Stimulated activated naive CD8-positive, alpha-beta T cell treated with anti-CD3 and anti-CD28 coated beads, Interleukin-15, Interleukin-2, amounts not matched to agents 100 U/mL and 50 U/mL, for 24 hours (primary cell): Measurements from ENCODE around the gene C16orf54.
"Not testable (repeated sequence)": the region's sequence is repeated elsewhere in the genome, so short reads cannot be mapped to it uniquely, and the experiment has no call there.

Experiments used
- ATAC-seq: fragments of 150-1000 bp; cut with Tn5 transposase; one replicate; pipeline ENCODE4 v1.10.0; 2021
- DNase-seq: peaks from one replicate; pipeline ENCODE4 v3.0.0; 2021

The C16orf54 gene

GRCh38 chr16:29740630-29741015 is 5.2 kb downstream of the C16orf54 start:
- not testable (repeated sequence) for ATAC-seq, DNase-seq

GRCh38 chr16:29739927-29740629 is 5.7 kb downstream of the C16orf54 start:
- not testable (repeated sequence) for DNase-seq, ATAC-seq

- ATAC-seq (peak; percentile 71), DNase-seq (no peak)
Measured at GRCh38 chr16:29738514-29738913, 7.3 kb downstream of the C16orf54 start.

GRCh38 chr16:29737713-29738112 is 8.1 kb downstream of the C16orf54 start:
- DNase-seq (no peak), ATAC-seq (no peak)

- DNase-seq (no peak), ATAC-seq (no peak)
Measured at GRCh38 chr16:29736764-29737163, 9.0 kb downstream of the C16orf54 start.

GRCh38 chr16:29736112-29736511 is 9.7 kb downstream of the C16orf54 start:
- ATAC-seq = no peak

GRCh38 chr16:29734786-29735185 is 11.0 kb downstream of the C16orf54 start:
- DNase-seq (no peak), ATAC-seq (no peak)

More at GRCh38 chr16:29736112-29736511, 9.7 kb downstream of the C16orf54 start:
- DNase-seq = no peak

GRCh38 chr16:29731768-29732601 is 13.8 kb downstream of the C16orf54 start:
- ATAC-seq (peak; percentile 89), DNase-seq (peak; percentile 81)

- no peak for ATAC-seq
- DNase-seq = no peak
Measured at GRCh38 chr16:29730649-29731048, 15.1 kb downstream of the C16orf54 start.

- DNase-seq (no peak), ATAC-seq (no peak)
Measured at GRCh38 chr16:29729116-29729521, 16.7 kb downstream of the C16orf54 start.

- DNase-seq = no peak
- ATAC-seq = no peak
Measured at GRCh38 chr16:29727452-29727851, 18.3 kb downstream of the C16orf54 start.

GRCh38 chr16:29726845-29727377 is 18.9 kb downstream of the C16orf54 start:
- ATAC-seq (no peak), DNase-seq (no peak)

GRCh38 chr16:29721167-29721879 is 24.5 kb downstream of the C16orf54 start:
- ATAC-seq = not testable (repeated sequence)
- DNase-seq = peak; percentile 60

- no peak for DNase-seq
- ATAC-seq = no peak
Measured at GRCh38 chr16:29720703-29721102, 25.1 kb downstream of the C16orf54 start.

GRCh38 chr16:29719063-29719462 is 26.7 kb downstream of the C16orf54 start:
- ATAC-seq = no peak

GRCh38 chr16:29717113-29717512 is 28.7 kb downstream of the C16orf54 start:
- no peak for DNase-seq
- ATAC-seq = no peak

More at GRCh38 chr16:29719063-29719462, 26.7 kb downstream of the C16orf54 start:
- no peak for DNase-seq

GRCh38 chr16:29714972-29715371 is 30.8 kb downstream of the C16orf54 start:
- DNase-seq = no peak
- no peak for ATAC-seq

GRCh38 chr16:29714396-29714795 is 31.4 kb downstream of the C16orf54 start:
- DNase-seq = no peak
- ATAC-seq = no peak

GRCh38 chr16:29712809-29713208 is 33.0 kb downstream of the C16orf54 start:
- DNase-seq = no peak
- no peak for ATAC-seq

- ATAC-seq (peak; percentile 91), DNase-seq (no peak)
Measured at GRCh38 chr16:29710227-29711219, 35.3 kb downstream of the C16orf54 start.

- ATAC-seq, DNase-seq: not testable (repeated sequence)
Measured at GRCh38 chr16:29709657-29710056, 36.1 kb downstream of the C16orf54 start.
